Mucosa of stomach (tissue), 1 donor: ENCODE results near the gene RBM20.
"Not testable (repeated sequence)": the region's sequence is repeated elsewhere in the genome, so short reads cannot be mapped to it uniquely, and the experiment has no call there.

ENCODE experiments used
- H3K27me3 ChIP-seq: one replicate; pipeline ENCODE4 v1.7.0; 2013; ENCODE audit warnings: mild to moderate bottlenecking, low read length; ENCODE audit not compliant: control insufficient read depth, insufficient read depth
- H3K36me3 ChIP-seq: one replicate; pipeline ENCODE4 v1.7.0; 2013; ENCODE audit warnings: low read length; ENCODE audit not compliant: control insufficient read depth, insufficient read depth
- H3K4me1 ChIP-seq: one replicate; pipeline ENCODE4 v1.7.0; 2013; ENCODE audit warnings: mild to moderate bottlenecking, low read length; ENCODE audit not compliant: control insufficient read depth, insufficient read depth
- H3K4me3 ChIP-seq: one replicate; pipeline ENCODE4 v1.7.0; 2013; ENCODE audit warnings: low read length
- H3K9ac ChIP-seq: one replicate; pipeline ENCODE4 v1.7.0; 2013; ENCODE audit warnings: mild to moderate bottlenecking, low read length, moderate library complexity
- H3K9me3 ChIP-seq: one replicate; pipeline ENCODE4 v1.7.0; 2013; ENCODE audit warnings: mild to moderate bottlenecking, low read length, moderate library complexity; ENCODE audit not compliant: control insufficient read depth
- donor health status: Pancreatic carcinoma.

RBM20 gene

GRCh38 chr10:110656612-110657011, 12.5 kb downstream of the RBM20 start:
- no peaks in the 10 kb centered on the region for H3K9me3 ChIP-seq
- H3K4me1 ChIP-seq: no peaks in the 10 kb centered on the region
- no peak overlapping the region for H3K9ac ChIP-seq
- no peaks in the 10 kb centered on the region for H3K36me3 ChIP-seq
- no peak overlapping the region for H3K4me3 ChIP-seq
- peaks cover 10% of the 10 kb centered on the region for H3K27me3 ChIP-seq

- Histone ChIP-seq H3K4me1 (no peaks in the 10 kb centered on the region), H3K27me3 (peaks cover 10% of the 10 kb centered on the region), H3K9me3 (no peaks in the 10 kb centered on the region), H3K36me3 (no peaks in the 10 kb centered on the region), H3K4me3 (no peak overlapping the region), H3K9ac (no peak overlapping the region)
Measured at GRCh38 chr10:110657973-110658691, 14.0 kb downstream of the RBM20 start.

- H3K9me3 ChIP-seq: no peaks in the 10 kb centered on the region
- no peak overlapping the region for H3K9ac ChIP-seq
- no peak overlapping the region for H3K4me3 ChIP-seq
- peaks cover 10% of the 10 kb centered on the region for H3K27me3 ChIP-seq
- H3K36me3 ChIP-seq: no peaks in the 10 kb centered on the region
- no peaks in the 10 kb centered on the region for H3K4me1 ChIP-seq
Measured at GRCh38 chr10:110659558-110659957, 15.4 kb downstream of the RBM20 start.

GRCh38 chr10:110660289-110660688, 16.2 kb downstream of the RBM20 start:
- not testable (repeated sequence) for H3K9me3 ChIP-seq, H3K36me3 ChIP-seq, H3K9ac ChIP-seq, H3K4me1 ChIP-seq, H3K4me3 ChIP-seq, H3K27me3 ChIP-seq

- H3K4me1 ChIP-seq: no peaks in the 10 kb centered on the region
- no peak overlapping the region for H3K9ac ChIP-seq
- H3K4me3 ChIP-seq: no peak overlapping the region
- H3K36me3 ChIP-seq: no peaks in the 10 kb centered on the region
- H3K9me3 ChIP-seq: no peaks in the 10 kb centered on the region
- H3K27me3 ChIP-seq: peaks cover 10% of the 10 kb centered on the region
Measured at GRCh38 chr10:110661292-110661691, 17.2 kb downstream of the RBM20 start.

- Histone ChIP-seq H3K9ac (no peak overlapping the region), H3K9me3 (no peaks in the 10 kb centered on the region), H3K4me1 (no peaks in the 10 kb centered on the region), H3K27me3 (peaks cover 10% of the 10 kb centered on the region), H3K4me3 (no peak overlapping the region), H3K36me3 (no peaks in the 10 kb centered on the region)
Measured at GRCh38 chr10:110664483-110665420, 20.6 kb downstream of the RBM20 start.

- H3K36me3 ChIP-seq, H3K27me3 ChIP-seq, H3K4me1 ChIP-seq, H3K4me3 ChIP-seq, H3K9me3 ChIP-seq, H3K9ac ChIP-seq: not testable (repeated sequence)
Measured at GRCh38 chr10:110666259-110666658, 22.1 kb downstream of the RBM20 start.

GRCh38 chr10:110666673-110667072, 22.5 kb downstream of the RBM20 start:
- no peaks in the 10 kb centered on the region for H3K4me1 ChIP-seq
- peaks cover 6% of the 10 kb centered on the region for H3K27me3 ChIP-seq
- H3K36me3 ChIP-seq: no peaks in the 10 kb centered on the region
- no peaks in the 10 kb centered on the region for H3K9me3 ChIP-seq
- H3K4me3 ChIP-seq: no peak overlapping the region
- H3K9ac ChIP-seq: no peak overlapping the region

- peaks cover 3% of the 10 kb centered on the region for H3K4me1 ChIP-seq
- no peaks in the 10 kb centered on the region for H3K9me3 ChIP-seq
- H3K4me3 ChIP-seq: no peak overlapping the region
- peaks cover 17% of the 10 kb centered on the region for H3K27me3 ChIP-seq
- H3K9ac ChIP-seq: no peak overlapping the region
- no peaks in the 10 kb centered on the region for H3K36me3 ChIP-seq
Measured at GRCh38 chr10:110667620-110668343, 23.6 kb downstream of the RBM20 start.

GRCh38 chr10:110668443-110668842, 24.3 kb downstream of the RBM20 start:
- H3K36me3 ChIP-seq: no peaks in the 10 kb centered on the region
- H3K9me3 ChIP-seq: no peaks in the 10 kb centered on the region
- peaks cover 17% of the 10 kb centered on the region for H3K27me3 ChIP-seq
- H3K4me1 ChIP-seq: peaks cover 3% of the 10 kb centered on the region
- no peak overlapping the region for H3K4me3 ChIP-seq
- H3K9ac ChIP-seq: no peak overlapping the region

GRCh38 chr10:110670335-110670734, 26.2 kb downstream of the RBM20 start:
- H3K9ac ChIP-seq: no peak overlapping the region
- H3K27me3 ChIP-seq: peaks cover 17% of the 10 kb centered on the region
- H3K36me3 ChIP-seq: no peaks in the 10 kb centered on the region
- H3K9me3 ChIP-seq: no peaks in the 10 kb centered on the region
- H3K4me3 ChIP-seq: no peak overlapping the region
- peaks cover 3% of the 10 kb centered on the region for H3K4me1 ChIP-seq
